Measurements from ENCODE around the gene PCK2. TPM values are rescaled to one million over a fixed set of nuclear protein-coding genes. Genes with fewer than 3 reads are reported as not detected.

Gene PCK2
- total and polyA plus RNA-seq, 2 of the 13 experiments (the other 11 are each of a cell fraction or from before 2014, with no cell fraction given) = 129 to 272 TPM

- TF ChIP-seq ZNF407 (CRISPR knock-in tag; IDR thresholded peaks at IDR 0.05; ENCODE audit: not compliant biosample characterization) (peak; percentile 89), ZMAT3 (CRISPR knock-in tag; conservative IDR thresholded peaks at IDR 0.05) (peak; percentile 98), SATB2 (CRISPR knock-in tag; IDR thresholded peaks at IDR 0.05) (peak; percentile 96), ZNF737 (CRISPR knock-in tag; IDR thresholded peaks at IDR 0.05; ENCODE audit: borderline replicate concordance) (no peak), ZNF382 (CRISPR knock-in tag; IDR thresholded peaks at IDR 0.05; ENCODE audit: borderline replicate concordance) (no peak), IRF2 (CRISPR knock-in tag; IDR thresholded peaks at IDR 0.05) (peak; percentile 95), HOXA7 (CRISPR knock-in tag; IDR thresholded peaks at IDR 0.05) (no peak), SMYD3 (CRISPR knock-in tag; IDR thresholded peaks at IDR 0.05) (peak; percentile 95), BCLAF1 (IDR thresholded peaks at IDR 0.05) (no peak), CREB1 (IDR thresholded peaks at IDR 0.05) (peak; percentile 57), CREB1 (CRISPR knock-in tag; IDR thresholded peaks at IDR 0.05) (no peak), ZNF264 (CRISPR knock-in tag; IDR thresholded peaks at IDR 0.05) (0 out of 2 replicates have a peak, but pooled peaks have one; percentile 82), PAXIP1 (CRISPR knock-in tag; conservative IDR thresholded peaks at IDR 0.05) (peak; percentile 96)
Observed at GRCh38 chr14:24093901-24094840, at the start of gene PCK2 (continued).
